A549 (cell line): Measurements from ENCODE around the gene MYO9A. TPM values are rescaled to one million over a fixed set of nuclear protein-coding genes. Genes with fewer than 3 reads are reported as not detected.

ENCODE experiments used
- ATAC-seq, 2 experiments: fragments of 200-7000 bp in 1 of 2; fragments of >200 bp in 1 of 2; cut with Nextera tagmentation in 1 of 2; cut with Tn5 transposase in 1 of 2; 3 replicates each; pipeline versions ENCODE4 v1.8.0 to v1.9.1; 2018 to 2020; ENCODE audit warnings: mild to moderate bottlenecking in 1 of 2, moderate library complexity in 1 of 2
- CTCF ChIA-PET: fragments of 300-600 bp; sonication (Branson Sonifier 250); formaldehyde crosslinking; extraction: SDS; loops from one replicate; lab custom pipeline; 2021; ENCODE audit warnings: antibody characterized with exemption, inconsistent platforms; lab: Yijun Ruan, JAX
- POLR2A ChIA-PET: fragments of 350-600 bp; formaldehyde crosslinking; extraction: SDS; loops from one replicate; lab custom pipeline; 2021; ENCODE audit warnings: antibody characterized with exemption, inconsistent platforms; lab: Yijun Ruan, JAX
- DNase-seq, 2 experiments: peaks; one replicate each; pipeline versions ENCODE4 v3.0.0 to v3.0.0-alpha.2; 2011 to 2016; ENCODE audit warnings: low read depth in 1 of 2, low spot score in 1 of 2
- FAIRE-seq: peaks from 2 replicates; lab custom pipeline; 2011; peaks lifted over from hg19 to GRCh38; lab: Jason Lieb, UNC
- H3K27ac ChIP-seq, 2 experiments: fragments of >200 bp; sonication (Bioruptor Twin); formaldehyde crosslinking; 3 replicates each; pipeline ENCODE4 v1.5.1; 2016 to 2017
- H3K4me1 ChIP-seq: fragments of >200 bp; sonication (Bioruptor Twin); formaldehyde crosslinking; 3 replicates; pipeline ENCODE4 v1.6.1; 2016
- H3K4me2 ChIP-seq: fragments of >200 bp; sonication (Bioruptor Twin); formaldehyde crosslinking; 3 replicates; pipeline ENCODE4 v1.6.1; 2016
- H3K4me3 ChIP-seq: fragments of >200 bp; sonication (Bioruptor Twin); formaldehyde crosslinking; 3 replicates; pipeline ENCODE4 v1.5.1; 2016
- H3K9me3 ChIP-seq: fragments of >200 bp; sonication (Bioruptor Twin); formaldehyde crosslinking; 3 replicates; pipeline ENCODE4 v1.6.1; 2016
- HMGXB4 ChIP-seq: fragments of 250-450 bp; sonication (Bioruptor Pico); IDR thresholded peaks from 2 replicates; pipeline ENCODE4 v1.5.0; 2021; ENCODE audit warnings: mild to moderate bottlenecking, moderate library complexity, borderline replicate concordance
- HOXB13 ChIP-seq: fragments of 250-450 bp; sonication (Bioruptor Pico); IDR thresholded peaks from 2 replicates; pipeline ENCODE4 v1.5.0; 2020; ENCODE audit warnings: low read depth, mild to moderate bottlenecking, moderate library complexity
- JUN ChIP-seq, 2 experiments: fragments of >200 bp; sonication (Bioruptor Twin); formaldehyde crosslinking; IDR thresholded peaks; 2 replicates in 1 of 2; 3 replicates in 1 of 2; pipeline ENCODE4 v1.6.1; 2016 to 2017
- JUNB ChIP-seq: fragments of >200 bp; sonication (Bioruptor Twin); formaldehyde crosslinking; IDR thresholded peaks from 2 replicates; pipeline ENCODE4 v1.6.1; 2016
- MAFK ChIP-seq: fragments of 450-650 bp; IDR thresholded peaks from 2 replicates; pipeline ENCODE4 v1.6.1; 2014; ENCODE audit not compliant: partially characterized antibody
- PBX3 ChIP-seq: IDR thresholded peaks from 2 replicates; pipeline ENCODE4 v1.6.1; 2012
- PHF8 ChIP-seq: fragments of 200-600 bp; sonication (generic); IDR thresholded peaks from 2 replicates; pipeline ENCODE4 v1.6.1; 2016; ENCODE audit warnings: low read depth, mild to moderate bottlenecking, antibody characterized with exemption, moderate library complexity, borderline replicate concordance
- RCOR1 ChIP-seq: fragments of 150-350 bp; IDR thresholded peaks from 2 replicates; pipeline ENCODE4 v1.6.1; 2014; ENCODE audit warnings: antibody characterized with exemption, low read length, low read depth
- REST ChIP-seq: fragments of 200-600 bp; sonication (generic); IDR thresholded peaks from 2 replicates; pipeline ENCODE4 v1.6.1; 2016; ENCODE audit warnings: antibody characterized with exemption, mild to moderate bottlenecking, moderate library complexity
- SMC3 ChIP-seq: fragments of >200 bp; sonication (Bioruptor Twin); formaldehyde crosslinking; IDR thresholded peaks from 3 replicates; pipeline ENCODE4 v1.6.1; 2018; ENCODE audit warnings: inconsistent platforms
- ZFP36 ChIP-seq: fragments of 450-650 bp; IDR thresholded peaks from 2 replicates; pipeline ENCODE4 v1.6.1; 2014; ENCODE audit warnings: borderline replicate concordance; ENCODE audit not compliant: partially characterized antibody
- ZSCAN20 ChIP-seq: fragments of 250-450 bp; sonication (Bioruptor Pico); IDR thresholded peaks from 2 replicates; pipeline ENCODE4 v1.8.0; 2022; ENCODE audit warnings: mild to moderate bottlenecking, moderate library complexity
- WGBS: methylation state at CpG from one replicate; pipeline ENCODE4 v1.1.6; 2017; ENCODE audit errors: missing lambda C conversion rate; 5-methylcytosine and 5-hydroxymethylcytosine counted together
- polyA plus RNA-seq, 4 experiments: library from polyadenylated mRNA; depleted of rRNA in 3 of 4; stranded (reverse); fragments of >200 nt; fragmentation: RNase III in 1 of 4; extraction: RNeasy Plus Mini Kit Qiagen cat#74134 plus additional on column Dnase treatment in 1 of 4; gene quantifications; 2 replicates in 3 of 4; 3 replicates in 1 of 4; pipeline ENCODE4 v1.2.3, GENCODE V29; 2011 to 2017
- TF ChIP-seq, protein P1 (sequence below): fragments of 250-450 bp; sonication (Bioruptor Pico); IDR thresholded peaks from 2 replicates; pipeline ENCODE4 v1.5.0; 2020; ENCODE audit warnings: low read depth, mild to moderate bottlenecking, moderate library complexity

MYO9A gene
- polyA plus RNA-seq, 2 of the 4 experiments (the other 2 are of a cell fraction) = 5.9 to 21.9 TPM

- TF ChIP-seq HOXB13 (CRISPR knock-in tag) (no peak), ZSCAN20 (CRISPR knock-in tag) (no peak), ZFP36 (no peak), PHF8 (no peak)
- TF ChIP-seq, protein P1, sequence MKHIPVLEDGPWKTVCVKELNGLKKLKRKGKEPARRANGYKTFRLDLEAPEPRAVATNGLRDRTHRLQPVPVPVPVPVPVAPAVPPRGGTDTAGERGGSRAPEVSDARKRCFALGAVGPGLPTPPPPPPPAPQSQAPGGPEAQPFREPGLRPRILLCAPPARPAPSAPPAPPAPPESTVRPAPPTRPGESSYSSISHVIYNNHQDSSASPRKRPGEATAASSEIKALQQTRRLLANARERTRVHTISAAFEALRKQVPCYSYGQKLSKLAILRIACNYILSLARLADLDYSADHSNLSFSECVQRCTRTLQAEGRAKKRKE (CRISPR knock-in tag) = no peak
- Histone ChIP-seq H3K4me2 (no peak overlapping the region), H3K9me3 (no peaks in the 10 kb centered on the region), H3K4me3 (no peak overlapping the region), H3K4me1 (peaks cover 9% of the 10 kb centered on the region; the same call in 2 of the 3 replicates), H3K27ac (no peak overlapping the region)
- ChIA-PET POLR2A (interaction anchor here (3.7 kb wide), 1 partner anchor 12 kb away, joined by 12 read pairs; the partner anchor contains the start of genes MYO9A and SENP8), CTCF (interaction anchor here (0.7 to 3.7 kb wide), 4 partner anchors 18 to 370 kb away, joined by 3 to 14 read pairs (median 4); no protein-coding TSS in a partner anchor)
- FAIRE-seq = no peak
- no peak for ATAC-seq
- 90% methylated on average over 4 of the region's 4 CpGs for WGBS
- DNase-seq = no peak
Measured at GRCh38 chr15:72130272-72130671, 12.3 kb upstream of the MYO9A start.

DNA sequence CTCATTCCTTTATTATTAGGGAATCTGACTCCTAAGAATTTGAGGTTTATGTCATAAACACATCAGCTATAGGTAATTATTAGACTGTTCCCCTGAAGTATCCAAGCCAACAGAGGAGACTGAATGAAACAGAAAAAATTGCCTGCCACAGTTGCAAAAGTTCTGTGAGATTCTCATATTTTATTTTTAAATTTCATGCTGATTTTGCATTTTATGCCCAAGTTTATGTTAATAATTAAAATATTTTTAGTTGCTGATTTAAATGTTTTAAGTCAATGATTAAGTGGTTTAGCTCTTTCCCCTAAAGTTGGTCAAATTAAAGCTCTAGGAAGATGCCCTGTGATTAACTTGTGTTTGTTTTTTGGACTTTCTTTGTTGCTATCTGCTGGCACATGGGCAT is 10.4 kb upstream of the MYO9A start:
- no peak for DNase-seq
- Histone ChIP-seq H3K4me1 (no peaks in the 10 kb centered on the region), H3K4me3 (no peak overlapping the region), H3K9me3 (no peaks in the 10 kb centered on the region), H3K27ac (no peak overlapping the region), H3K4me2 (no peak overlapping the region)
- no peak for FAIRE-seq
- CTCF ChIA-PET = interaction anchor here (1.0 to 3.7 kb wide), 3 partner anchors 17 to 327 kb away, joined by 3 to 14 read pairs (median 4); no protein-coding TSS in a partner anchor
- no peak for ATAC-seq
- TF ChIP-seq REST (no peak), MAFK (peak; percentile 81)
- POLR2A ChIA-PET = interaction anchor here (3.7 kb wide), 1 partner anchor 10 kb away, joined by 12 read pairs; the partner anchor contains the start of genes MYO9A and SENP8

- POLR2A ChIA-PET = interaction anchor here (3.7 kb wide), 1 partner anchor 10 kb away, joined by 12 read pairs; the partner anchor contains the start of genes MYO9A and SENP8
- H3K4me3 ChIP-seq = no peak overlapping the region
- H3K27ac ChIP-seq = no peak overlapping the region
- no peak for ATAC-seq
- WGBS = 57% methylated on average over 2 of the region's 2 CpGs
- H3K9me3 ChIP-seq = no peaks in the 10 kb centered on the region
- H3K4me1 ChIP-seq = no peaks in the 10 kb centered on the region
- H3K4me2 ChIP-seq = no peak overlapping the region
- no peak for FAIRE-seq
- no peak for DNase-seq
- TF ChIP-seq PBX3 (no peak), JUNB (no peak), MAFK (no peak), JUN (IDR thresholded peaks at IDR 0.05) (no peak), SMC3 (no peak), RCOR1 (no peak), HMGXB4 (CRISPR knock-in tag) (no peak)
- CTCF ChIA-PET = interaction anchor here (0.8 to 3.7 kb wide), 6 partner anchors 9 to 327 kb away, joined by 3 to 14 read pairs (median 4); partner anchors contain the start of gene SENP8
Measured at GRCh38 chr15:72127724-72128322, 9.9 kb upstream of the MYO9A start.
